Activated T-cell treated with anti-CD3 and anti-CD28 coated beads for 1 hour (primary cell): ENCODE measurements around the gene TBCCD1.
"Not testable (repeated sequence)": the region's sequence is repeated elsewhere in the genome, so short reads cannot be mapped to it uniquely, and the experiment has no call there.

ENCODE experiments used
- DNase-seq: peaks from one replicate; pipeline ENCODE4 v3.0.0-alpha.2; 2020; ENCODE audit warnings: low read depth

Gene TBCCD1

GRCh38 chr3:186549497-186549896 is 17.6 kb downstream of the TBCCD1 start:
- no peak for DNase-seq

- no peak for DNase-seq
Measured at GRCh38 chr3:186544281-186544680, 22.9 kb downstream of the TBCCD1 start, which contains the start of gene CRYGS. Gene CRYGS (minus strand): TSS chr3:186544380. CDS start chr3:186544326, 54 bp downstream.

GRCh38 chr3:186540835-186541226 is 26.3 kb downstream of the TBCCD1 start:
- DNase-seq = no peak

- peak; percentile 74 for DNase-seq
Measured at GRCh38 chr3:186540221-186540834, 26.8 kb downstream of the TBCCD1 start.

GRCh38 chr3:186538779-186539178 is 28.4 kb downstream of the TBCCD1 start:
- no peak for DNase-seq

- no peak for DNase-seq
Measured at GRCh38 chr3:186536883-186537844, 30.0 kb downstream of the TBCCD1 start.

GRCh38 chr3:186534113-186534669 is 32.9 kb downstream of the TBCCD1 start:
- DNase-seq = no peak

- DNase-seq = no peak
Measured at GRCh38 chr3:186532598-186533072, 34.5 kb downstream of the TBCCD1 start.

GRCh38 chr3:186531694-186532093 is 35.4 kb downstream of the TBCCD1 start:
- not testable (repeated sequence) for DNase-seq

GRCh38 chr3:186530415-186530814 is 36.7 kb downstream of the TBCCD1 start:
- DNase-seq = no peak

GRCh38 chr3:186529201-186529999 is 37.7 kb downstream of the TBCCD1 start:
- no peak for DNase-seq

GRCh38 chr3:186526256-186526606 is 40.9 kb downstream of the TBCCD1 start:
- no peak for DNase-seq

- no peak for DNase-seq
Measured at GRCh38 chr3:186525369-186526255, 41.5 kb downstream of the TBCCD1 start.

- no peak for DNase-seq
Measured at GRCh38 chr3:186524616-186525015, 42.5 kb downstream of the TBCCD1 start.

- no peak for DNase-seq
Measured at GRCh38 chr3:186523434-186523833, 43.7 kb downstream of the TBCCD1 start.

- no peak for DNase-seq
Measured at GRCh38 chr3:186523022-186523421, 44.1 kb downstream of the TBCCD1 start.

- DNase-seq = no peak
Measured at GRCh38 chr3:186520957-186521842, 45.9 kb downstream of the TBCCD1 start.

GRCh38 chr3:186520431-186520830 is 46.7 kb downstream of the TBCCD1 start:
- DNase-seq = no peak

GRCh38 chr3:186519021-186519658 is 48.0 kb downstream of the TBCCD1 start:
- peak; percentile 37 for DNase-seq
